Measurements from ENCODE around the gene MS4A1. TPM values are rescaled to one million over a fixed set of nuclear protein-coding genes. Genes with fewer than 3 reads are reported as not detected.
"Not testable (repeated sequence)": the region's sequence is repeated elsewhere in the genome, so short reads cannot be mapped to it uniquely, and the experiment has no call there.

MS4A1 gene
- 1.1 TPM for total RNA-seq

DNA sequence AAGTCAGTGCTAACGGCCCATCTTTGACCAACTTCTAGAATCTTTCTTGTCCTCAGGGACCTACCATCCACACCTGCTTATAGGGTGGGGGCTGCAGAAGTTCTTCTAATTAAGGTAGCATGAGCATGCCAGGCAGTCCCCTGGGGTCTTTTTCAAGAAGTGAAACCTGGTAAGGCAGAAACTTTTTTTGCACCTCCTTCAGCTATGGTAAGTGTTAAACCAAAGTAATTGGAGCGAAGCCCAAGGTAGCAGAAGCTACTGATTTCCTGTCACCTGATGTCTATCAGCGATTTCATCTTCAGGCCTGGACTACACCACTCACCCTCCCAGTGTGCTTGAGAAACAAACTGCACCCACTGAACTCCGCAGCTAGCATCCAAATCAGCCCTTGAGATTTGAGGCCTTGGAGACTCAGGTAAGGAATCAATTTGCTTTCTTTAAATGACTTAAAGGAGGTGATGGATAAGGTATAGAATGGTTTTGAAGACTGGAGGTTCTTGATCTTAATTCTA lies at the start of gene MS4A1:
Gene MS4A1, plus strand, starts transcription at position 317 of the 512 bp plus-strand sequence. CDS start 6,528 bp downstream, outside the sequence.
- DNase-seq = no peak

GRCh38 chr11:60420015-60420414 lies 35.6 kb upstream of the MS4A1 start:
- DNase-seq = no peak

DNA sequence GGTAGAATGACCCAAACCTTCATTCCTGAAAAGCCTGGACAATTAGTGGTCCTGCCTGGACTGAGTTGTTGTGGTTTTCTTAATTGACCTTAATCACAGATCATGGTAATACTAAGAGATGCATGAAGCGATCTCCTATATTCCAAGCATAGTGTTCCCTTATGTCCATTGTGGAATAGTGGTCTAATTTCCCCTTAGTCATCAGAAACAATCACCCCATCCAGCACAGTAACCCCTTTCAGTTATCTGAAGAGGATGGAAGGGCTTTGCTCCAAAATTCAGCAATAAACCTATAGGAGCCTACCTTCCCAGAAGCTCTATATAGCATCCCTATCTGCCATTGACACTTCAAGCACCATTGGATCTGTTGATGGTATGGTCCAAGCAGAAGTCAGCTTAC lies 33.0 kb upstream of the MS4A1 start:
- no peak for DNase-seq

DNA sequence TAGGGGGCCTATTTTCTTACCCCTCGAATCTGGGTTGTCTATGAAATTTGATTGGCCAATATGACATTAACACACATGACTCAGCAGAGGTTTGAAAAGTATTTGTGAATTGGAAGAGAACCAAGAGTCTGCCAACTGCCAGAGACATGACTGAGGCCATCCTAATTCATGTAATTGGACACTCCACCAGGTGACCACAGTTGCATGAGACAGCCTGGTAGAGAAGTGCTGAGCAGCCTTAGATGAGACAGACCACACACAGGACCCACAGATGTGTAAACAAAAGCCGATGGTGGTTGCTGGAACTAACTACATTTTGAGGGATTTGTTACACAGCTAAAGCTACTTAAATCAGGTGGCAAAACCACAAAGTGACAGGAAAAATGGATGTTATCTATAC lies 27.1 kb upstream of the MS4A1 start:
- no peak for DNase-seq

DNA sequence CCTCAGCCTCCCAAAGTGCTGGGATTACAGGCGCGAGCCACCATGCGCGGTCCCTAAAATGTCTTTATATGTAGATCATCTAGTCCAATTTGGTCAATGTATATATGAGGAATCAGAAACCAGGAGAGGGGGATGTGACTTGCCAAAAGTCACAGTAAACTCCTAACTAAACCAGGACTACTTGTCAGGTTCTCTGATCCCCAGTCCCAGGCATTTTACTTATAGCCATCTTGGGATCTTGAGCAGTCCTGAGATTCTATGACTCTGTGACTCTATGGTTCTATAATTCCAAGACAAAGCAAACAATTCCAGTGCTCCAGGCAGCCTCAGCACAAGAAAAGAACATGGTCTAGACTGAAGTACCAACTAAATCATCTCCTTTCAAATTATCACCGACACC lies 26.4 kb upstream of the MS4A1 start, which contains the start of gene MS4A5:
Gene MS4A5, plus strand, starts transcription at position 301 of the 400 bp plus-strand sequence. CDS start 103 bp downstream, outside the sequence.
- DNase-seq = no peak

DNA sequence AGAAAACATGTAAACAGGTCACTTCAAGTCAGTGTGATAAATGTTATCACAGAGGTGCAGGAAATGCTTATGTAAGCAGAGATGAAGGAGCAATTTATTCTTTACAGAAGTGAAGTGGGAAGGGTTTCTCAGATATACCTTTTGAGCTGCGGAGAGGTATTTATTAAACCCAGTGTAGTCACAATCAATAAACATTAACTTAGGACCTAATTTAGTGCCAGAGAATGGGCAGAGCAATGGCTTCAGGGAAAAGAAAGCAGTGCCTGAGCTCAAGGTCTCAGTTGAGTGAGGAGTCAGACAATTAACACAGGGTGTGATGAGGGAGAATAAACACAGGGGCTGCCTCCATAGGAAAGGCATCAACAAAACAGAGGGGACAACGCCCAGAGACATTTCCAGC lies 24.4 kb upstream of the MS4A1 start:
- no peak for DNase-seq

DNA sequence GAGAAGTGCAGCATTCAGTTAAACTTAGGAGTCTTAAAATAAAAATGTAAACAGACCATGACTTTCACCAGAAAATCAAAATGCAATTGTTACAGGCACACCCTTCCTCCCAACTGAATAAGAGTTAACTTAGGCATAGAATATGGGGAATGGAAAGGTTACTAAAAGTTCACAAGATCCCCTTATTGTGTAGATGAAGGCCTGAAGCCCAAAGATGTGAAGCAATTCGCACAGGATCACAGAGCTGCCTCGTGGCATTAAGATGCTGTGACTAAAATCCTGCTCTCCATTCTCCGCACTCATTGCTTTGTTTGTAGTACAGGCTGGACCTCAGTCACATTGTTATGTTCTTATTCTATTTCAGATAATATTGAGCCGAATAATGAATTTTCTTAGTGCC lies 22.2 kb upstream of the MS4A1 start:
- DNase-seq = no peak

DNA sequence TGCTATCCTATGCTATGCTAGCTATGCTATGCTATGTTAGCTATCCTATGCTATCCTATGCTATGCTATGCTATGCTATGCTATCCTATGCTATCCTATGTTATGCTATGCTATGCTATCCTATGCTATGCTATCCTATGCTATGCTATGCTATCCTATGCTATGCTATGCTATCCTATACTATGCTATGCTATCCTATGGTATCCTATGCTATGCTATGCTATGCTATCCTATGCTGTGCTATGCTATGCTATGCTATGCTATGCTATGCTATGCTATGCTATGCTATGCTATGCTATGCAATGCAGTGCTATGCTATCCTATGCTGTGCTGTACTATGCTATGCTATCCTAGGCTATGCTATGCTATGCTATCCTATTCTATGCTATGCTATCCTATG lies 8.6 kb upstream of the MS4A1 start:
- DNase-seq = no peak

- no peak for DNase-seq
Observed at GRCh38 chr11:60447846-60448245, 7.8 kb upstream of the MS4A1 start.

GRCh38 chr11:60451185-60451584 lies 4.5 kb upstream of the MS4A1 start:
- not testable (repeated sequence) for DNase-seq

GRCh38 chr11:60454212-60454611 lies 1.4 kb upstream of the MS4A1 start:
- DNase-seq = no peak

DNA sequence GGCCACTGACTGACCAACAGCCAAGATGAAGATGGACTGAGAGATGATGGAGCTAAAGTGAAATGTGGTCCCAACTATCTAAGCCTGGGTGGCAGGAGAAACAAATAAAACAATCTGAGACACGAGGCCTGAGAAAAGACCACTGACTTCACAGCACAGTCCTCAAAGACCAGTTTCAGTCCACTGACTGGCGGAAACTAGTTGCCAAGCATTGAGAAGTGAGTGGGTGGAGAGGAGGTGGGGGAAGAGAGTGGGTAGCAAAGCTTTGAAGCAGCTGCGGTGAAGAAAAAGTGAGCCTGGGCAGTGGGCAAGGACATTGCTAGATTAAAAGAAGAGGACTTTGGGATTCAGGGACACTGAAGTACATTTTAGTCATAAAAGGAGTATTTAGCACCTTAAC lies 1.9 kb downstream of the MS4A1 start:
- DNase-seq = no peak

GRCh38 chr11:60459345-60459744 lies 3.7 kb downstream of the MS4A1 start:
- no peak for DNase-seq

GRCh38 chr11:60468829-60469228 lies 13.2 kb downstream of the MS4A1 start:
- DNase-seq = no peak

- DNase-seq = no peak
Observed at GRCh38 chr11:60469723-60470122, 14.1 kb downstream of the MS4A1 start.

- DNase-seq = no peak
Observed at GRCh38 chr11:60477035-60477445, 21.4 kb downstream of the MS4A1 start.

DNA sequence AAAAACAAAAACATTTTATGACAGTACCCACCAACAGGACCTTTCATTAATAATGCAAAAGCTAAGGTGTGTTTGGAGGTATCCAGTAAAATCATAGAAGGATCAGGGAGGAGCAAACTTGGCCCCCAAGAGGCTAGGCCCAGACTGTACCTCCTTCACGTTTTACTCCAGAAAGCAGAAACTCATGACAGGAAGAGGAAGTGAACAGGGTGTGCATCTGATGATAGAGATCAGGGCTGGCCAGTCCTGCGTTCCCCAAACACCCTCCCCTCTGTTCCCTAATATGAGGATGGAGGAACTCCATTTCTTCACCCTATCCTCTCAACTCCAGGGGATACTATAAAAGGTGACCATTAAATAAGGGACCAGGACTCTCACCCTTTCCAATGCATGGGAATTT lies 26.7 kb downstream of the MS4A1 start:
- DNase-seq = no peak

DNA sequence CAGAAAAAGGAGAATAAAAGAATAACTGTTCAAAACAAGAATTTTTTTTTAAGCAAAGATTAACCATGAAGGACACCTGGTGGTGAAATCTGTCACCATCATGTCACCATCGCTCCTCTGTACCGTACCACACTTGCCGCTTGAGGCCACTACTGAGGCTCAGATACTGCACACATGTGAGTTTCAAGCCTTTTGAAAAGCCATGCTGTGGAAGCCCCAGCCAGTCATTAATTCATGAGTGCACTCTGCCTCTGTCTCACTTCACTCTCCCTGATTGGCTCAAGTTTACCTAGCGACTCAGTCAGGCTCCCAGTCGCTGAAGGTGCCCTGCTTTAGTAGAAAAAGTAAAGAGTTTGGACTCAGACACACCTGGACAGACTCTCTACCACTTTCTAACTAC lies 30.3 kb downstream of the MS4A1 start:
- no peak for DNase-seq

GRCh38 chr11:60492488-60493009 lies 36.9 kb downstream of the MS4A1 start, which contains the start of gene MS4A12:
Gene MS4A12, plus strand, starts transcription at chr11:60492778. Its CDS starts 4,541 bp downstream, at chr11:60497319.
- no peak for DNase-seq

DNA sequence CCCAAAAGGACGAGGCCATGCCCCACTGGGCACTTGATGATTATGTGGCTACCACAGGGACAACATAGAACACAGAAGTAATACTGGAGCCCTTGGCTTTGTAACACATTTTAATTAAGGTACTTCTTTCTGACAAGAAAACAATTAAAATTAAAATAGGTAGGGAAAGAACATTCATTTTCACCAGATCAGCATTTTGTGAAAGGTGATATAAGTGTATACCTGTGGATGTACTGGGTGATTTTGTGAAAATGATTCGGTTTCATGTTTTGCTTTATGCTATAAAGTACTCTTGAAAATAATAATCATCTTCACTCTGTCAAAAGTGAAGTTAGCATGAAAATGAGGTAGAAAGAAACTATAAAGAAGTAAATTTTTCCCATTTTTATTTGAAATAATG lies 37.8 kb downstream of the MS4A1 start:
- no peak for DNase-seq

GRCh38 chr11:60498399-60498798 lies 42.8 kb downstream of the MS4A1 start:
- DNase-seq = no peak

- DNase-seq = no peak
Observed at GRCh38 chr11:60498853-60499252, 43.2 kb downstream of the MS4A1 start.

GRCh38 chr11:60500276-60500910 lies 44.7 kb downstream of the MS4A1 start:
- no peak for DNase-seq

GRCh38 chr11:60502221-60502775 lies 46.7 kb downstream of the MS4A1 start:
- no peak for DNase-seq
